ENCODE measurements around the gene NFKB2. TPM values are rescaled to one million over a fixed set of nuclear protein-coding genes. Genes with fewer than 3 reads are reported as not detected.

The NFKB2 gene
- total and polyA plus RNA-seq, 2 of the 4 experiments (the other 2 are of a cell fraction): 16.1 to 32.3 TPM

GRCh38 chr10:102381983-102382382 lies 13.5 kb upstream of the NFKB2 start:
- no peak overlapping the region for H4K8ac ChIP-seq (ENCODE audit: low read depth in 2 of 2, low read length in 2 of 2)
- no peaks in the 10 kb centered on the region for H3K9me1 ChIP-seq (ENCODE audit: insufficient read depth, low read length)
- H3K27ac ChIP-seq (ENCODE audit: insufficient read depth, low read length): no peak overlapping the region
- no peaks in the 10 kb centered on the region for H3K27me3 ChIP-seq (ENCODE audit: control insufficient read depth, insufficient read depth, low read length)
- H2BK15ac ChIP-seq (ENCODE audit: low read depth, low read length): no peak overlapping the region
- ChIA-PET POLR2A (ENCODE audit: unreplicated experiment) (no interaction called here), CTCF (interaction anchor here (0.6 kb wide), 1 partner anchor 193 kb away, joined by 4 read pairs; no protein-coding TSS in a partner anchor)
- peaks cover 4% of the 10 kb centered on the region; the same call in 1 of the 2 replicates for H4K20me1 ChIP-seq (ENCODE audit: insufficient read depth, low read length)
- H3K9me3 ChIP-seq (ENCODE audit: control insufficient read depth, insufficient read depth, low read length): no peaks in the 10 kb centered on the region
- H2AK9ac ChIP-seq (replicated peaks; ENCODE audit: low read depth, low read length, poor library complexity): no peak overlapping the region
- H3K56ac ChIP-seq (ENCODE audit: extremely low read depth, insufficient read depth, low read length): no peak overlapping the region
- no peak overlapping the region for H3K9ac ChIP-seq (ENCODE audit: low read depth, low read length)
- no peak overlapping the region for H2BK20ac ChIP-seq (ENCODE audit: low read depth, low read length)
- no peak overlapping the region for H3K4me3 ChIP-seq (ENCODE audit: insufficient read depth, low read depth, low read length)
- H2AFZ ChIP-seq (replicated peaks; ENCODE audit: low read length, poor library complexity): no peak overlapping the region
- 94% methylated on average over 9 of the region's 9 CpGs; no CpG with 5 or more reads in 1 of the 2 experiments for WGBS, 2 experiments (ENCODE audit: extremely low coverage in 2 of 2, insufficient read length in 1 of 2)
- H2BK120ac ChIP-seq (ENCODE audit: low read depth, low read length): no peak overlapping the region
- no TSS peak for BruUV-seq (replicated peaks)
- no peaks in the 10 kb centered on the region; a peak in 1 of 4 replicates for H3K79me1 ChIP-seq (ENCODE audit: low read depth in 1 of 2, low read length in 2 of 2)
- peaks cover 3% of the 10 kb centered on the region; the same call in 1 of the 2 replicates for H3K4me1 ChIP-seq (ENCODE audit: control insufficient read depth, insufficient read depth, low read length)
- peaks cover 47% of the 10 kb centered on the region for H3K36me3 ChIP-seq (ENCODE audit: control insufficient read depth, insufficient read depth, low read length)
- intact Hi-C loops (cut with micrococcal nuclease) (no loop called here), in situ Hi-C loops (cut with MboI; ENCODE audit: low sequenced_read_pairs) (no loop called here), dilution Hi-C loops (cut with HindIII; ENCODE audit: low sequenced_read_pairs, unreplicated experiment) (no loop called here)
- TF ChIP-seq BHLHE40 (IDR thresholded peaks at IDR 0.05; ENCODE audit: low read depth, low read length) (no peak), CHD1 (IDR thresholded peaks at IDR 0.05; ENCODE audit: low read depth, low read length) (no peak), MAZ (IDR thresholded peaks at IDR 0.05; ENCODE audit: borderline replicate concordance, low read depth, low read length) (no peak), SMC3 (IDR thresholded peaks at IDR 0.05; ENCODE audit: low read depth, low read length) (no peak), USF2 (IDR thresholded peaks at IDR 0.05; ENCODE audit: low read depth, low read length) (no peak), CEBPB (IDR thresholded peaks at IDR 0.05; ENCODE audit: low read depth, low read length) (no peak), POLR2A (IDR thresholded peaks at IDR 0.05; ENCODE audit: low read depth, low read length) (no peak), CTCF (conservative IDR thresholded peaks at IDR 0.05; ENCODE audit: low read depth, low read length) (no peak), ELK1 (IDR thresholded peaks at IDR 0.05; ENCODE audit: borderline replicate concordance, low read depth, low read length) (no peak), NFE2L2 (IDR thresholded peaks at IDR 0.05; ENCODE audit: low read depth, low read length) (no peak), MXI1 (IDR thresholded peaks at IDR 0.05; ENCODE audit: borderline replicate concordance, low read depth, low read length) (no peak), FOS (IDR thresholded peaks at IDR 0.05; ENCODE audit: low read depth, low read length) (no peak)
- H4K91ac ChIP-seq (ENCODE audit: insufficient read depth, low read depth, low read length): no peak overlapping the region
- H2BK5ac ChIP-seq (ENCODE audit: low read depth, low read length, poor library complexity, severe bottlenecking): no peak overlapping the region
- H3K23ac ChIP-seq (ENCODE audit: low read depth, low read length): no peak overlapping the region
- DNase-seq: no peak
- no peak overlapping the region for H4K5ac ChIP-seq (ENCODE audit: low read depth, low read length)
- no peak for ATAC-seq (ENCODE audit: low read depth)
- no peak overlapping the region for H3K18ac ChIP-seq (ENCODE audit: low read depth, low read length)
- no peak overlapping the region for H2AK5ac ChIP-seq (ENCODE audit: low read depth, low read length)
- no peak overlapping the region for H3K14ac ChIP-seq (replicated peaks; ENCODE audit: low read depth, low read length)
- H3K4ac ChIP-seq (ENCODE audit: low read depth, low read length): no peak overlapping the region
- H3K4me2 ChIP-seq (ENCODE audit: low read depth, low read length): no peak overlapping the region

All from IMR-90 (cell line).